NCI-H187 (cell line): ENCODE data around the gene EZR.

Experiments
- DNase-seq, 2 experiments: peaks; one replicate each; lab custom pipeline; 2025; lab: John Stamatoyannopoulos, UW

Gene EZR

GRCh38 chr6:158729906-158730540 lies 89.1 kb downstream of the EZR start:
- no peak for DNase-seq

DNA sequence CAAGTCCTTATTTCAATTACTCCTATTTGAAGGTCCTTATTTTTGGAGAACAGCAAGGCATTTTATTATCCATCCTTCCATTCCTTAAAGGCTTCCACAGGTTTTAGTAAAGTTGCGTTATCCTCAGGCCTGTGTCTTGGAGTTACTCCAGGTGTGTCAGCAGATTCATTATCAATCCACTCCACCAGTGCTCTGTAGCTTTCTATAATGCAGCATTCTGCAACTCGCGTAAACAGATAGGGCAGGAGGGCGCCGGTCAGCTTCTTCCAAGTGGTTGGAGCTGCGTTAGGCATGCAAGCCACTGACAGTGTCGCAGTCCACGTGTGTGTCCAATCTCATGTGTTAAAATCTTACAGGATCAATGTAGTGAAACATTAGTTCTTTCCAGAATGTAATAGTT lies 93.5 kb downstream of the EZR start:
- no peak for DNase-seq

DNA sequence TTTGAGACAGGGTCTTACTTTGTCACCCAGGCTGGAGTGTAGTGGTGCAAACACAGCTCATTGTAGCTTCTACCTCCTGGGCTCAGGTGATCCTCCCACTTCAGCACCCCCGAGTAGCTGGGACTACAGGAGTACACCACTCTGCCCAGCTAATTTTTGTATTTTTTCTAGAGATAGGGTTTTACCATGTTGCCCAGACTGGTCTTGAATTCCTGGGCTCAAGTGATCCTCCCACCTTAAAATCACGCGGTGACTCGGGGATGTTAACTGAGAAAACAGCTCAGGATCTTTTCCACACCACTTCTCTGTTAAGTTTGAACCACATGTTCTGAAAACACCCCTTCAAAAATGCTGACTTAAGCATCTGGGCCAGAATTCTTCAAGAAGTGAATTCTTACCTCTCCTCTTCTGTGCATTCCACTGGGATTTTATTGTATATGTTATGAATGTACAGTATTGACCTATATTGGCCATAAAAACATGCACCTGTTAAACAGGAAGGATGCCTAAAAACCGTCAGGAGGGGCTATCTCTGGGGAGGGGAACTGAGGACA lies 96.9 kb downstream of the EZR start:
- DNase-seq = no peak

DNA sequence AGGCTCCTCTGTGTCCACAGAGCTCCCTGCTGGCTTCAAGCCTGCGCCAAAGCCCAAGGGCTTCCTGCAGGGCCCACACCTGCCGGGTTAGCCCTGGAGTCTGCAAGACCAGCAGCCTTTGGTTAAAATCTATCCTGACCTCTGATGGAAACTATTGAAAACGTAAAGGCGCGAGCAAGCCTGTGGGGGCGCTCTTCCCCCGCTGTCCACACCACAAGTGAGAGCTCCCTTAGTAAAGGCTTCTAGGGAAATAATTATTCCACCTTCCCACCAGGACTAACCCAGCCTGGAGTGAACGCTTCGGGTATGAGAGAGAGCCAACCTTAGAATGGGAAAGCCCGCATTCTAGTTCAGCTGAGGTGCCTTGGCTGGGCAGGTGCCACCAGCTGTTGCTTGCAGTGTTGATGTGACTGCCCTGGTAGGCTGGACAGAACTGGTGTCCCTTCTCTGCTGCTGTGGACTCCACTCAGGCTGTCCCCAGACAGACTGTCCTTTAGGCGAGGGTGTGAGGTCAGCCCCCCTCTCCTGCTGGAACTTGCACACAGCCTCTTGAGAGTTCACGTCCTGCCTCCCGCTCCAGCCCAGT lies 100.6 kb downstream of the EZR start:
- no peak for DNase-seq

GRCh38 chr6:158717341-158718330 lies 101.5 kb downstream of the EZR start:
- DNase-seq = no peak
